Skeletal muscle satellite cell (primary cell): ENCODE results near the gene DNAJC5.
"Not testable (repeated sequence)": the region's sequence is repeated elsewhere in the genome, so short reads cannot be mapped to it uniquely, and the experiment has no call there.

Source experiments
- H3K27me3 ChIP-seq: 2 replicates; pipeline ENCODE4 v1.7.0; 2013; ENCODE audit warnings: low read length; ENCODE audit not compliant: control insufficient read depth, insufficient read depth
- H3K36me3 ChIP-seq: 2 replicates; pipeline ENCODE4 v1.7.0; 2013; ENCODE audit warnings: mild to moderate bottlenecking, control low read depth, low read length; ENCODE audit not compliant: insufficient read depth
- H3K4me1 ChIP-seq: 2 replicates; pipeline ENCODE4 v1.7.0; 2013; ENCODE audit warnings: low read length; ENCODE audit not compliant: control insufficient read depth, insufficient read depth
- H3K4me2 ChIP-seq: 2 replicates; pipeline ENCODE4 v1.7.0; 2013; ENCODE audit warnings: mild to moderate bottlenecking, low read length
- H3K4me3 ChIP-seq: 2 replicates; pipeline ENCODE4 v1.7.0; 2013; ENCODE audit warnings: low read length
- H3K9ac ChIP-seq: 2 replicates; pipeline ENCODE4 v1.7.0; 2013; ENCODE audit warnings: mild to moderate bottlenecking, low read depth, low read length, moderate library complexity
- H3K9me3 ChIP-seq: replicated peaks from 2 replicates; pipeline ENCODE4 v1.7.0; 2013; ENCODE audit warnings: mild to moderate bottlenecking, control low read depth, low read length

Gene DNAJC5

DNA sequence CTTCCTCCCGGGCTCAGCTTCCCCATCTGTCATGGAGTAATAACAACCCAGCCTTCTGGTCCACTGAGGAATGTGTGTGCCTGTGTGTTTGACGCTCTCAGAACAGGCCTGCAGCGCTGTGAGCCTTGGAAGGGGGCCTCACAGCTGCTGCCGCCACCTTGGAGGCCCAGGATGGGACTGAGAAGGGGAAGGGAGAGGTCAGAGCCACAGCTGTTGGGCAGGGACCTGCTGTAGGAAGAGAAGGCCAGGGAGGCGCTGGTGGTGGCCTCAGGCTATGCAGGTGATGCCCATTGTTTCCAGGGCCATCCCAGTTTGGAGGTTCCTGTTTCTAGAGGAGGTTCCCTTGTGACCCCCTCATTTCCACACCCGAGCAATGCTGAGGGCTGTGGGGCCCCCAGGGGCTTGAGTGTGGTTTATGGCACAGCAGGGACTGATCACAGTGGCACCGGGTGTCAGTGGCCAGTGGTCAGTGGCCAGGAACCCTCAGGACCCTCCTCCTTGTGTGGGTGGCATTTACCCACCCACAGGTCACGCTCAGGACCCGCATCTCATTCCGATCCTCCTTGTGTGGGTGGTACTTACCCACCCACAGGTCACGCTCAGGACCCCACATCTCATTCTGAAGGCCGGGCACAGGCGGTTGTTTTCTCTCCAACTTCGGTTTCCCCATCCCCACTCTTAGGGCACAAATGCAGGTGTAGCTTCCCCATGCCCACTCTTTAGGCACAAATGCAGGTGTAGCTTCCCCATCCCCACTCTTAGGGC, 15.8 kb upstream of the DNAJC5 start:
- no peaks in the 10 kb centered on the region for H3K4me1 ChIP-seq
- no peak overlapping the region for H3K9ac ChIP-seq
- no peaks in the 10 kb centered on the region for H3K27me3 ChIP-seq
- H3K4me3 ChIP-seq: no peak overlapping the region
- no peaks in the 10 kb centered on the region for H3K9me3 ChIP-seq
- H3K4me2 ChIP-seq: no peak overlapping the region
- H3K36me3 ChIP-seq: peaks cover 82% of the 10 kb centered on the region

DNA sequence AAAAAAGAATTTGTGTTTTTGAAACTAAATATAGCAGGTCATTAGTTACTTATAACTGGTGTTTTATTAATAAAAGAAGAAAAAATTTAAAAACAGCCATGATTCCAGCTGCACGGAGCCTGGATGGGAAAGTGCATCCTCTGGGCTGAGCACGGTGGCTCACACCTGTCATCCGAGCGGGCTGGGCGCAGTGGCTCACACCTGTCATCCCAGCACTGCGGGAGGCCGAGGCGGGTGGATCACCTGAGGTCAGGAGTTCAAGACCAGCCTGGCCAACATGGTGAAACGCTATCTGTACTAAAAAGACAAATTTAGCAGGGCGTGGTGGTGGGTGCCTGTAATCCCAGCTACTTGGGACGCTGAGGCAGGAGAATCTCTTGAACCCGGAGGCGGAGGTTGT, 14.0 kb upstream of the DNAJC5 start:
- not testable (repeated sequence) for H3K4me3 ChIP-seq, H3K4me1 ChIP-seq, H3K4me2 ChIP-seq, H3K27me3 ChIP-seq, H3K9ac ChIP-seq, H3K9me3 ChIP-seq
- peaks cover 84% of the 10 kb centered on the region for H3K36me3 ChIP-seq

GRCh38 chr20:63881451-63882226, 13.3 kb upstream of the DNAJC5 start:
- H3K4me1 ChIP-seq: no peaks in the 10 kb centered on the region
- H3K27me3 ChIP-seq: no peaks in the 10 kb centered on the region
- no peak overlapping the region for H3K9ac ChIP-seq
- H3K36me3 ChIP-seq: peaks cover 79% of the 10 kb centered on the region
- H3K4me3 ChIP-seq: no peak overlapping the region
- H3K9me3 ChIP-seq: no peaks in the 10 kb centered on the region
- H3K4me2 ChIP-seq: no peak overlapping the region

- peaks cover 81% of the 10 kb centered on the region for H3K36me3 ChIP-seq
- H3K9me3 ChIP-seq: no peaks in the 10 kb centered on the region
- no peaks in the 10 kb centered on the region for H3K4me1 ChIP-seq
- H3K27me3 ChIP-seq: no peaks in the 10 kb centered on the region
- no peak overlapping the region for H3K4me3 ChIP-seq
- H3K4me2 ChIP-seq: no peak overlapping the region
- H3K9ac ChIP-seq: no peak overlapping the region
Observed at GRCh38 chr20:63882257-63883200, 12.4 kb upstream of the DNAJC5 start.

DNA sequence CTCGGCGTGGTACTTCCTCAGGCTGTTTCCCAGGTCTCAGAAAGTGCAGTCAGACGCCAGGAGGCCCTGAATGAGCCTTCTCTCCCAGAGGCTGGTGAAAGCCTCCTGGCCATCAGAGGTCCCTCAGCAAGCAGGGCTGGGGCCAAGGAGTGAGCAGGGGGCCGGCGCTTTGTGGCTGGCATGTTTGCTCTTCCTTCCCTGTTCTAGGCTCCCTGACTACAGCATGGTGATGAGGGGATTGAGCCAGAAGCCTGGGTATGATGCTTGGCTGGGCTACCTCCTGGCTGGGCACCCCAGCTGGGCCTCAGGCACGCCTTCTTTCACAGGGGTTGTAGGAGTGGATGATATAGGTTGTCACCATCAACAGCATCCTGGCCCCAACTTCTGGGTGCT, 11.7 kb upstream of the DNAJC5 start:
- H3K36me3 ChIP-seq: peaks cover 80% of the 10 kb centered on the region
- no peak overlapping the region for H3K4me3 ChIP-seq
- no peaks in the 10 kb centered on the region for H3K27me3 ChIP-seq
- no peak overlapping the region for H3K9ac ChIP-seq
- H3K9me3 ChIP-seq: no peaks in the 10 kb centered on the region
- no peak overlapping the region for H3K4me2 ChIP-seq
- H3K4me1 ChIP-seq: no peaks in the 10 kb centered on the region

DNA sequence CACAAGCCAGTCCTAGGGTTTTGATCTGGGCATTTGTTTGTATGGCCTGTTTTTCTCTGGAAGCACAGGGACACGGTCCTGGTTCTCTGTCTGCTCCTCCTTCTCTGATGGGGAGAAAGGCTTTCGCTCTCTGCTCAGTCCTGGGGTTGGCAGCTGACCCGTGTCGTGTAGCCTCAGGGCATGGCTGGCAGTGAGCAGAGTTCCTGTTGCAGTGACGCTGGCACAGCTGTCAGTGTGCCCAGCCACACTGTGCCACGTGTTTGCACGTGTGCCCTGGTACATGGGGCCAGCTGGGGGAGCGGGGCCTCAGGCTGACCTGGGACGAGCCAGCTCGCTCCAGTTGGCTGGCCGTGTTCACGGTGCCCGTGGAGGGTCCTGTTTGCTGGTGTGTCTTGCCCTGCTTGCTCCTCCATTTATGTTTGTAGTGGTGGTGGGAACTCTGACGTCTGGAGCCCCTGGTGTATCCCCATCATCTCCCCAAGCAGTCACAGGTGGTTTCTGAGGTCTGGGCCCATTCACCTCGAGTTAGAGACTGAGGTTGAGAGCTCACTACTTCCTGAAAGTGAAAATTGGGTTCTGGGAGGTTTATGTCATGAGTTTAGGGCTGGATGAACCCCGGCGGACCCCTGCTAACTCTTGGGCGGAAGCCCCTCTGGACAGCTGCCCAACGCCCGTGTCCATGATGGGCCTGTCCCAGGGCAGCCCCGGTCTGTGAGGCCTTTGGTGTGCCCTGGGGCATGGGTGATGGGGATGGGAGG, 10.2 kb upstream of the DNAJC5 start:
- no peaks in the 10 kb centered on the region for H3K4me1 ChIP-seq
- peaks cover 78% of the 10 kb centered on the region for H3K36me3 ChIP-seq

GRCh38 chr20:63885264-63886053, 9.5 kb upstream of the DNAJC5 start:
- peaks cover 85% of the 10 kb centered on the region for H3K36me3 ChIP-seq
- H3K4me3 ChIP-seq: no peak overlapping the region
- no peaks in the 10 kb centered on the region for H3K27me3 ChIP-seq
- H3K4me2 ChIP-seq: no peak overlapping the region
- no peaks in the 10 kb centered on the region for H3K4me1 ChIP-seq
- H3K9me3 ChIP-seq: no peaks in the 10 kb centered on the region
- H3K9ac ChIP-seq: no peak overlapping the region

More for the DNA sequence above, 10.2 kb upstream of the DNAJC5 start:
- no peak overlapping the region for H3K4me2 ChIP-seq
- no peak overlapping the region for H3K4me3 ChIP-seq
- no peak overlapping the region for H3K9ac ChIP-seq
- H3K27me3 ChIP-seq: no peaks in the 10 kb centered on the region
- H3K9me3 ChIP-seq: no peaks in the 10 kb centered on the region

DNA sequence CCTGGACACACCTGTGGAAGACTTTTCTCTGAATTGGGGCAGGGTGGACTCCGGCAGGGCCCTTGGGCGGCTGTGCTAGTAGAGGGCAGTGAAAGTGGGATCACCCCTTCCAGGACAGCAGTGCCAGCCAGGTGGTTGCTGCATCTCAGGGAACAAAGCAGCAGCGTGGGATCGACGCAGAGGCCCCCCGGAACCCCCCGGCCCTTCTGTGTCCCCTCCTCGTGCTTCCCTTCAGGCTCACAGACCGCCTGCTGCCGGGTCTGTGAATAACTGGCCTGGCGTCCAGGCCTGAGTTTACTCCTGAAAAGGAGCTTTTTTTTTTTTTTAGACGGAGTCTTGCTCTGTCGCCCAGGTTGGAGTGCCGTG, 8.9 kb upstream of the DNAJC5 start:
- H3K4me1 ChIP-seq: no peaks in the 10 kb centered on the region
- peaks cover 88% of the 10 kb centered on the region for H3K36me3 ChIP-seq
- no peaks in the 10 kb centered on the region for H3K27me3 ChIP-seq
- no peak overlapping the region for H3K9ac ChIP-seq
- no peak overlapping the region for H3K4me2 ChIP-seq
- no peaks in the 10 kb centered on the region for H3K9me3 ChIP-seq
- H3K4me3 ChIP-seq: no peak overlapping the region

GRCh38 chr20:63886921-63887320, 8.0 kb upstream of the DNAJC5 start:
- no peaks in the 10 kb centered on the region for H3K9me3 ChIP-seq

More at GRCh38 chr20:63886921-63887320, 8.0 kb upstream of the DNAJC5 start:
- no peak overlapping the region for H3K4me2 ChIP-seq
- no peak overlapping the region for H3K4me3 ChIP-seq
- no peak overlapping the region for H3K9ac ChIP-seq
- H3K36me3 ChIP-seq: peaks cover 88% of the 10 kb centered on the region
- H3K4me1 ChIP-seq: no peaks in the 10 kb centered on the region
- H3K27me3 ChIP-seq: no peaks in the 10 kb centered on the region
